Measurements from ENCODE around the gene PCK2.
A peak's percentile ranks its signal among the peaks of the same experiment; 100 is the strongest.

The PCK2 gene

DNA sequence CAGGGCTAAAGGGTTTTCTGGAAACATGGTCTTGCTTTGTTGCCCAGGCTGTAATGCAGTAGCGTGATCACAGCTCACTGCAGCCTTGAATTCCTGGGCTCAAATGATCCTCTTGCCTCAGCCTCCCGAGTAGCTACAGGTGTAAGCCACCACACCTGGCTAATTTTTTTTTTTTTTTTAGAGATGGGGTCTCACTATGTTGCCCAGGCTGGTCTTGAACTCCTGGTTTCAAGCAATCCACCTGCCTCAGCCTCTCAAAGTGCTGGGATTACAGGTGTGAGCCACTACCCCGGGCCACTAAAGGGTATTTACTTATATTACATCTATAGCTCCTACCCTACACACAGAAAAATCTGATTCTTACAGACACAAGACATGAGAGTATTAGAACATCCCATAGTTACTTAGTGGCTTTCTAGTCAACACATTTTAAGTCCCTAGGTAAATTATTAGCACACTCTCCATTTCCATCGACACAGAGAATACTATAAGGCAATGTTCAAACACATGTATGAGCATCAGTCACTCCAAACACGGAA is 14.3 kb downstream of the PCK2 start:
- in situ Hi-C loops (cut with MboI; ENCODE audit: low pct_unique_long_range_greater_than_20kb, low sequenced_read_pairs, unreplicated experiment): no loop called here
- TF ChIP-seq, protein P1, sequence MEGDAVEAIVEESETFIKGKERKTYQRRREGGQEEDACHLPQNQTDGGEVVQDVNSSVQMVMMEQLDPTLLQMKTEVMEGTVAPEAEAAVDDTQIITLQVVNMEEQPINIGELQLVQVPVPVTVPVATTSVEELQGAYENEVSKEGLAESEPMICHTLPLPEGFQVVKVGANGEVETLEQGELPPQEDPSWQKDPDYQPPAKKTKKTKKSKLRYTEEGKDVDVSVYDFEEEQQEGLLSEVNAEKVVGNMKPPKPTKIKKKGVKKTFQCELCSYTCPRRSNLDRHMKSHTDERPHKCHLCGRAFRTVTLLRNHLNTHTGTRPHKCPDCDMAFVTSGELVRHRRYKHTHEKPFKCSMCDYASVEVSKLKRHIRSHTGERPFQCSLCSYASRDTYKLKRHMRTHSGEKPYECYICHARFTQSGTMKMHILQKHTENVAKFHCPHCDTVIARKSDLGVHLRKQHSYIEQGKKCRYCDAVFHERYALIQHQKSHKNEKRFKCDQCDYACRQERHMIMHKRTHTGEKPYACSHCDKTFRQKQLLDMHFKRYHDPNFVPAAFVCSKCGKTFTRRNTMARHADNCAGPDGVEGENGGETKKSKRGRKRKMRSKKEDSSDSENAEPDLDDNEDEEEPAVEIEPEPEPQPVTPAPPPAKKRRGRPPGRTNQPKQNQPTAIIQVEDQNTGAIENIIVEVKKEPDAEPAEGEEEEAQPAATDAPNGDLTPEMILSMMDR (IDR thresholded peaks at IDR 0.05; ENCODE audit: extremely low read depth, insufficient read depth, missing control alignments): no peak
- DNase-seq (ENCODE audit: low spot score): no peak

DNA sequence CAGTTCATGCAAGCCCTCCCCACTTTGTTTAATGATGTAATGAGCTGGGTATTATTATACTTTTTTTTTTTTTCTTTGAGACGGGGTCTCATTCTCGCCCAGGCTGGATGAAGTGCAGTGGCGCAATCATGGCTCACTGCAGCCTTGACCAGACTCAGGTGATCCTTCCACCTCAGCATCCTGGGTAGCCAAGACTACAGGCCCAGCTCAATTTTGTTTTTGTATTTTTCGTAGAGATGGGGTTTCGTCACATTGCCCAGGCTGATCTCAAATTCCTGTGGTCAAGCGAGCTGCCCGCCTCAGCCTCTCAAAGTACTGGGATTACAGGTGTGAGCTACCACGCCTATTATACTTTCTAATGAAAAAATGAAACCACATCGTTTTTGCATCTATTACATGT is 15.9 kb downstream of the PCK2 start:
- in situ Hi-C loops (cut with MboI; ENCODE audit: low pct_unique_long_range_greater_than_20kb, low sequenced_read_pairs, unreplicated experiment): no loop called here
- TF ChIP-seq, protein P1 (IDR thresholded peaks at IDR 0.05; ENCODE audit: extremely low read depth, insufficient read depth, missing control alignments): no peak
- no peak for DNase-seq (ENCODE audit: low spot score)

DNA sequence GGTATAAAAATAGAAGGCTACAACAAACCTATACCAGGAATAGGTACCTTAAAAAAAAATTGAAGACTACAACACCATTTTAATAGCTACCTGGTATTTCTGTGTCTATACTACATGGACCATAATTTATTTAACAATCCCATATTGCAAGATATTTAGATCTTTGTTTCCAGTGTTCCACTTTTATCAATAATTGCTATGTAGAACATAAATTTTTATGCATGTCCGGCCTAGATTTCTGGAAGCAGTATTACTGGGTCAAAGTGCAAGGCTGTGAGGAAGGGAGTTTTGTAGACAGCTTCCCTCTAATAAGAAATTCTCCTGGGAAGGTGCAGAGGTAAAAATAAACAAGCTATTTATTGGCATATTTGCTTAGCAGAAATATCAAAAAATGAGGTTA is 16.4 kb downstream of the PCK2 start:
- TF ChIP-seq, protein P1 (IDR thresholded peaks at IDR 0.05; ENCODE audit: extremely low read depth, insufficient read depth, missing control alignments): no peak
- in situ Hi-C loops (cut with MboI; ENCODE audit: low pct_unique_long_range_greater_than_20kb, low sequenced_read_pairs, unreplicated experiment): no loop called here
- DNase-seq (ENCODE audit: low spot score): no peak

DNA sequence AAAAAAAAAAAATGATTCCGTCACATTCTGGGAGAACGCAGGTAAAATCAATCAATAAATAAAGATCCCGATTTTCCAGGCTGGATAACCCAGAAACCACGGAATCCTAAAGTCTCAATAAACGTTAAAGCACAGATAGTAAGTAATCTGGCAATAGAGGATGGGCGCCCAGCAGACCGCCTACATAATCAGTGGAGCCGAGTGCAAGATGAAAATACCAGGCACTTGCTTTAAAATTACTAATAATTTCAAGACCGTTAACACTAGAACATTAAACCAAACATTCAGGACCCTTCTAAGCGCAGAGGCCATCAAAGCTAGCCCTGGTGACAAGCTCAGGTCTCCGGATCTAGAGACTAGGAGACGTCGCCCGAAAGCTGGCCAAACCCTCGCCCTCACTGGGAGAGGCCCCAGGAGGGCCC is 19.3 kb downstream of the PCK2 start:
- DNase-seq (ENCODE audit: low spot score): no peak
- in situ Hi-C loops (cut with MboI; ENCODE audit: low pct_unique_long_range_greater_than_20kb, low sequenced_read_pairs, unreplicated experiment): no loop called here
- TF ChIP-seq, protein P1 (IDR thresholded peaks at IDR 0.05; ENCODE audit: extremely low read depth, insufficient read depth, missing control alignments): no peak

DNA sequence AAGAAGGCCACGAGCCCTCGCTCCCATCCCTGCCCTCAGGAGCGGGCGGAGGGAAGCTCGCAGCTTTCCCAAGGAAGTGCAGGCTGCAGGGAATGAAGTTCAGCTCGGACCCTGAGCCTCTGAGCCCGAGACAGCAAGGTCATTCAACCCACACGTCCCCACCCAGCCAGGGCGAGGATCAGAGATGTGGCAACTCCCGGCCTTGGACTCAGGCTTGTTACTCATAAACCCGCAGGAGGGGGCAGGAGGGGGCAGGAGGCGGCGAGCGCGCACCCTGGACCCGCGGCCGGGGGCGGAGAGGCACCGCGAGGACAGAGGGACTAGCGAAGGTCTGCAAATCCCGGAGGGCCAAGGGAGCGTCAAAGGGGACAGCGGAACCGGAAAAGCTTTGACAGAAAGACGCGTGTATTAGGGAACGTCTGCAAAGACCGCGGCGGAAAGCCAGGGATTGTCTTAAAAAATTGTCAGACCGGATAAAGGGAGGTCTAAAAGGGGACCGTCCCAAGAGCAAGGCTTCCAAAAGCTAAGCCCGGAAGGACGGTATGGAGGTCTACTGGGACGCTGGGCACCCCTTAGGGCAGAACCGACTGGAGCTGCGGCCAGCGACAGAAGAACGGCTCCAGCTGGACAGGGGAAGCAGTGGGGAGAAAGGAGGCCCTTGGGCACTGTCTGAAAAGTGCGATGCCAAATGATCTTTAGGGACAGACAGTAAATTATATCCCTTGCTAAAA is 19.9 kb downstream of the PCK2 start:
- peak; percentile 81 for DNase-seq (ENCODE audit: low spot score)
- in situ Hi-C loops (cut with MboI; ENCODE audit: low pct_unique_long_range_greater_than_20kb, low sequenced_read_pairs, unreplicated experiment): no loop called here
- TF ChIP-seq, protein P1 (IDR thresholded peaks at IDR 0.05; ENCODE audit: extremely low read depth, insufficient read depth, missing control alignments): no peak

DNA sequence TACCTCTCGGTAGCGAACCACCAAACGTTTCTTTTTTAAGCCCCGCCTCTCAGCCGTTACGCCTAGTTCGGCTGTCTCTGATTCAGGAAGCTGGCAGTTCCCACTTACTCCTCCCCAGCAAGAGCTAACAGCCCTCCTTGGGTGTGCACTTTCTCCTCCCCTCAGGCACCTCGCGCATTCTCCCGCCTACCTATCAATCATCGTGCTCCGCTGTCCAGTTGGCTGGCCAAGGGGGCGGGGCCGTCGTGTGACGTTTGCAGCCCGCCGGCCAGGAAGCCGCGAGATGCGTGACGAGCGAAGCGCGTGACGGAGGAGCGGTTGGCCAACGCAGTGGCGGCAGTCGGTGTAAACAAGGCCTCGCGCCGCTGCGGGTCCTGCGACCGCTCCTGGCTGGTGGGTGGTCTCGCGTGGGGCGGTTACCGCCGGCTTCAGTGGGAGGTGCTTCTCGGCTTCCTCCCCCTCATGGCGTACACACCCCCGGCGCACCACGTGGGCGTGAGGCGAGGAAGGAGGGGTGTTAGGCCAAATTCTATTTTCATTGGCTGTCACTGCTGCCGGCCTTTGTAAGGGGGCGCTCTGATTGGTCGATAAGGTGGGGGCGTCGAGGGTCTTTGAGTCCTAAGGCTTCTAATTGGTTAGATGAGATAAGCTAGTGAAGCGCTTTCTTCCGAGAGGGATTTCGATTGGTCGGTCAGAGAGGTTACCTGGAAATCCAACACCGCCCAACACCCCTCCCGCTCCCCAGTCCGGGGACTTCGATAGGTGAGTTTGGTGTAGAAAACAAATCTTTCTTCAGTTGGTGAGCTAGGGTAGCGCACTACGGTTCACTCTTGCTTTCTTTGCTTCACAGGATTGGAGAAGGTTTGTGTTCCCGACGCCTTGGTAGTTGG is 20.7 kb downstream of the PCK2 start, which contains the start of the genes DCAF11 and NRL:
TSS of gene DCAF11 (plus strand) at position 246 of the 890 bp plus-strand sequence. CDS start 818 bp downstream, outside the sequence.
TSS of gene NRL (minus strand) at position 418 of the 890 bp plus-strand sequence. CDS start 32,101 bp downstream, outside the sequence.
- in situ Hi-C loops (cut with MboI; ENCODE audit: low pct_unique_long_range_greater_than_20kb, low sequenced_read_pairs, unreplicated experiment): no loop called here
- TF ChIP-seq, protein P1 (IDR thresholded peaks at IDR 0.05; ENCODE audit: extremely low read depth, insufficient read depth, missing control alignments): no peak
- peak; percentile 99 for DNase-seq (ENCODE audit: low spot score)
